HG02884 (cell line): ENCODE data around the gene CDIPT.
"Not testable (repeated sequence)": the region's sequence is repeated elsewhere in the genome, so short reads cannot be mapped to it uniquely, and the experiment has no call there.

Experiments
- ATAC-seq: cut with Tn5 transposase; IDR thresholded peaks from one replicate; pipeline ENCODE4 v1.9.1; 2021; ENCODE audit warnings: mild to moderate bottlenecking, moderate library complexity; ENCODE audit not compliant: unreplicated experiment

The CDIPT gene

DNA sequence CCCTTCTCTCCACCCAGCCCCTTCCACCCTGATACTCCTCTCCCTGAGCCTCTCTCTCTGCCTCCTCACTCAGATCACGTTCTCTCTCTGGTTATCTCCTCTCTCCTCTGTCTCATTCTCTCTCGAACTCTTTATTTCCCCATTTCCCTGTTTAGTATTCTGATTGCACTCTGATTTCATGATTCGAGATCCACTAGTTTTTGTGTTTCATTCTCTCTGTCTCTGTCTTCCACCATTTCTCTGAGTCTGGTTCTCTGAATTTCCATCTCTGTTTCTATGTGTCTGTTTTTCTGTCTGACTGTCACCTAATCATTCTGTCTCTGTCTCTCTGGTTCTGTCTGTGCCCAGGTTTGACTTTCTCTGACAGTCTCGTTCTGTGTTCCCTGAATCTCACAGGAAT, 34.3 kb upstream of the CDIPT start:
- no peak for ATAC-seq

DNA sequence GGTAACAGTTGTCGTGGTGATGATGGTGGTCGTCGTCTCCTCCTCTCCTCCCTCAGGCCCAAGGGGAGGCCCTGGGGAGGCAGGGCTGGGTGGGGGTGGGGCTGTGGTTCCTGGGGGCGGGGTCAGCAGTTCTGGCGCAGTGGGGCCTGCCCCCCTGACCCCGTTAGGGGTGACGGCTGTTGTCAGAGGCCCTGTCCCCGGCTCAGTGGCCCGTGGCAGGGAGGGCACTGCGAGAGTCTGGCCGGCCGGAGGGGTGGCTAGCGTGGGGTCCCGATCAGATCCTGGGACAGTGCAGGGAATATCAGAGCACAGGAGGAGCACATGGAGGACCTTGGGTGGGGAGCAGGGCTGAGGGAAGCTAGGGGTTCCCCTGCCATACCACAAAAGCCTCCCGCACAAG, 33.8 kb upstream of the CDIPT start:
- ATAC-seq = no peak

DNA sequence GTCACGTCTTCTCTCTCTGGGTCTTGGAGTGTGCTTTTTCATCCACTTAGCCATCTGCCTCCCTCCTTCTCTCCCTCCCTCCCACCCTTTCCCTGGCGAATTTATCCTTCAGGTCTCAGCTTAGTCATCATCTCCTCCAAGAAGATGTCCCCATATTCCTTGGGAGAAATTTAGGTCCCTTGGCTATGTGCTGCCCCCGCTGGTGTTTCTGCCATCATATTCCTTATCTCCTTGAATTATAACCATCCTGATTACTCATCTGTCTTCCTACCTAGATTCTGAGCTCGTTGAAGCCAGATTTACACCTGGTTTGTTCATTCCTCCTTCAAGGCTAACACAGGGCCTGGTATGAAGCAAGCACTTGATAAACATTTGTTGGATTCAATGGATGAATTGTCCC, 31.3 kb upstream of the CDIPT start:
- ATAC-seq = no peak

DNA sequence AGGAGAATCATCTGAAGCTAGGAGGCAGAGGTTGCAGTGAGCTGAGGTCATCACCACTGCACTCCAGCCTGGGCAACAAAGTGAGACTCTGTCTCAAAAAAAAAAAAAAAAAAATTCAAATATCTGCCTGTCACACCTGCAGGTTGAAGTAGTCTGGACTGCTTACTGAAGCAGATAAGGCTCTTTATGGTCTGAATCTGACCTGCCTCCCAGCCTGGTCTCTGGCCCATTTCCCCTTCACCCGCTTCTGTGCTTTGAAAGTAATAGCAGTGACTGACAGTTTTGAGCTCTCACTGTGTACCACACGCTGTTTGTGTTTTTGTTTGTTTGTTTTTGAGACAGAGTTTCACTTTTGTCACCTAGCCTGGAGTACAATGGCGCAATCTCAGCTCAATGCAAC, 30.5 kb upstream of the CDIPT start:
- ATAC-seq = no peak

DNA sequence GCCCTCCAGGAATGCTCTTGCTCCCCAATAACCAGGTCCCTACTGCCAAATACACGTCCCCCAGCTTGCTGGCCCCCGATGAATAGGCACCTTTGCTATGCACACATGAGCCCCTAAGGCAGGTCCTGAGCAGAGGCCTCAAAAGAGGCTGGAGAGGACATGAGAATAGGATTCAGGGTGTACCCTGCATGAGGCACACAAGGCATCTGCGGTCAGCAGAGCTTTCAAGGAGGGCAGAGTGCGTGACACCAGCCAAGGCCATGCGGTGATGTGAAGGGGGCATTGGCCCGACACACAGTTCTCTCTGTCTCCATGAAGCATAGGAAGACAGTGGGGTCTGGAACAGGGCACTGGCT, 29.4 kb upstream of the CDIPT start:
- ATAC-seq = no peak

DNA sequence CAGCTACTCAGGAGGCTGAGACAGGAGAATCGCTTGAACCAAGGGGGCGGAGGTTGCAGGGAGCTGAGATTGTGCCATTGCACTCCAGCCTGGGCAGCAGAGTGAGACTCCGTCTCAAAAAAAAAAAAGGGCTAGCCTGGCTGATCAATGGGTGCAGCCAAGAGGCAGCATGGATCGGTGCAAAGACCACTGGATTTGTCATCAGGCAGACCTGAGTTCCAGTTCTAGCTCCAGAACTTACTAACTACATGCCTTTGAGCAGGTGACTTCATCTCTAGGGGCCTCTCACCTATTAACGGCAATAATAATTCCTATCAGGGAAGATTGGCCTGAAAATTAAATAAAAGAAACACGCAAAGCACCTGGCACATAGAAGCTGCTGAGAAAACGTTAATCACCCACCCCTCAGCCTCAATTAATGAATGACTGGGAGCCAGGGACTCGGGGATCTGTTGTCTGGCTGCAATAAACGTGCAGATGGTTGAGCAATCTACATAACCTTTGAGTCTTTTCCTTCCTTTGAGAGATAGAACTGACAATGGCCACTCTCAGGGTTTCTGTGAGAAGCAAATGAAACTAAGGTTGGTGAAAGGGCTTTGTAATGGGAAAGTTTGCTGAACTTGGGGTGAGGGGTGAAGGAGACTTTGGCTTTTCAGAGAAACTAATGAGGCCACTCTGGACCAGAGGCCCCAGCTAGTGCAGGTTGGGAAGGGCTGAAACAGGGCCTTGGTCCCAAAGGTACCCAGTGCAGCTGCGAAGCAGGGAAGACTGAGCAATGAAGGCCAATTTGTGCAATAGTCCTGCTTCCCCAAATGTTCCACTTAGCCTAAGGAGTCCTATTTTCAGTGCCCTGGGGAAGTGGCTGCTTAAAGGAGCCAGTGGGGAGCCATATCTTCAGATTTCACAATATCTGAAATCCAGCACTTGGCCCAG, 28.8 kb upstream of the CDIPT start:
- ATAC-seq = no peak

DNA sequence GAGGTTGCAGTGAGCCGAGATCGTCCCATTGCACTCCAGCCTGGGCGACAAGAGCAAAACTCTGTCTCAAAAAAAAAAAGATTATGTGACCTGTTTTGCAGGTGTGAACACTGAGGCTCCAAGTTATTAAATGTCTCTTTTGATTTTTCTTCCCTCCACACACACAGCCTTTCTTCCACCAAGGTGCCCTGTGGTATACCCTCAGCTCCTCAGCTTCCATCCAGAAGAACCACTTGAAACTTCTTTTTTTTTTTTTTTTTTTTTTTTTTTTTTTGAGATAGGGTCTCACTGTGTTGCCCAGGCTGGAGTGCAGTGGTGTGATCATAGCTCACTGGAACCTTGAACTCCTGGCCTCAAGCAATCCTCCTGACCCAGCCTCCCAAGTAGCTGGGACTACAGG, 26.3 kb upstream of the CDIPT start:
- not testable (repeated sequence) for ATAC-seq

DNA sequence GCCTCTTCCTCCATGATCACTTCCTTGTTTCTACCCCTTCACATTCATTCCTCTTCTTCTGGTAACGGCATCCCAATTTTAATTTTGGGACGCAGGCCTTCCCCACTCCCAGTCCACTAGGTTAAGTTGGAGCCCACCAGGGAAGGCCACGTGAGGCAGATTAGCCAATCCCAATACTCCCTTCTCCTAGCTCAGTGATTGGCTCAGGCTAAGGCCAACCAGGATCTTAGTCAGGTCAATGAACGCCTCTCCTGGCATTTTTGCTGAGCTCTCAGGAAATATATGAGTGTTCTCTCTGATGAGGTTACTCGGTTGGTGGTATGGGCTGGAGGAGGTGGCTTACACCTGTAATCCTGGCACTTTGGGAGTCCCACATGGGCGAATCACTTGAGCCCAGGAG, 21.0 kb upstream of the CDIPT start:
- ATAC-seq = no peak

DNA sequence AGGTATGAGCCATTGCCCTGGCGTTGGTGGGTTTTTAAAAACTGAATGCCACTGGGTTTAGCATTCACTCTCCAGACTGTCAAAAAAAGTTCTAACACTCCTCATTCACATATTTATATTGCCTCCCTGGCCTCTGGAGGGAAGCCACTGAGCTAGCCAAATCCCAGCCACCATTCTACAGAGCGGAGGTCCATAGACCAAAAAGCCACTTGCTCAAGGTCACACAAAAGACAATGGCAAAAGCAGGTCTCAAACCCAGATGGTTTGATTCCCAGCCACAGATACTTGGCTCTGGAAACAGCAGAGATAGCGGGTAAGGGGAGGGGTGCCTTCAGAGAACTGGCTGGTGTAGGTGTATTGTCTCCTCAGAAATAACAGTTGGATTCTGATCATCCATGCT, 18.0 kb upstream of the CDIPT start:
- no peak for ATAC-seq

DNA sequence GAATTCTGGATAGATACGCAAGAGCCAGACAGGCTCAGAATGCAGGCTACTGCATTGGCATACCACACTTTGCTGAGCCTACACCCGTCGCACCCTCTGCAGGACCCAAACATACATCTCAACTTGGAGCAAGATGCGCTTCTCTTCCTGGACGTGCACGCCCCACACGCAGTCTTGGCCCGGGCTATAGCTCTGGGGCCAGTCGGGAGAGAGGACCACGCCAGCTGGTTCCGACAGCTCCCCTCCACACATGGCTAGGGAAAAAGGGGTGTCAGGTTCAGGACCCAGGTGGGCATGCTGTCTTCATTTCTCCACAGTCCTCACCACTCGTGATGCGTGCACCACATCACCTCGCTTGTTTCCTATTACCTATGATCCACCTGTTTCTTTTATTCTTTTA, 15.1 kb upstream of the CDIPT start:
- ATAC-seq = no peak

DNA sequence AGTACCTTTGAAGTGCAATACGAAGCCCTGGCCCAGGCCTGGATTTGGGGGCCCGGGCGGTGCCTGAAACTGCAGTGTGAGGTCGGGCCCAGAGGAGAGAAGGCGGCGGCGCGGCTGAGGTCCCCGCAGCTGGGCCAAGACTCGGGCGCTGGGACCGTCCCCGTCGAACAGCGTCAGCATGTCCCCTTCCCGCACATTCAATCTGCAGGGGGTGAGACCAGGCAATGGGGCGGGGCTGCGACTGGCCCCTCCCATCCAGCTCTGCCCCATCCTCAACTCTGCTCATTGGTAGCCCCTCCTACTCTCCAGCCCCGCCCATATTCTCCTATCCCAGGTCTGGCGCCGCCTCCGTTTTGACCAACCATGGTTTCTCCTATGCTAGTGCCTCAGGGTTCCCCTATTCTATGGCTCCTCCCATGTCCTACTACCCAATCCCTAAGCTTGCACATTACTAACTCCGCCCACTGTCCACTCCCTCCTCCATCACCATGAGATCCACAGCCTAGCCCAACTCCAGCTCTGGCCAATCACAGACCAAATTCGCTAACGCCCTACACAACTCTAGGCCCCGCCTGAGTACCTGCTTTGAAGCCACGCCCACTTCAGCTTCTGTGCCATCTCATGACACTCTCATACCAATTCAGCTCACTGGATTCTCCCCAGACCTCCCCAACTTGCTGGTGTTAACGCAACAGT, 14.4 kb upstream of the CDIPT start:
- ATAC-seq = no peak

DNA sequence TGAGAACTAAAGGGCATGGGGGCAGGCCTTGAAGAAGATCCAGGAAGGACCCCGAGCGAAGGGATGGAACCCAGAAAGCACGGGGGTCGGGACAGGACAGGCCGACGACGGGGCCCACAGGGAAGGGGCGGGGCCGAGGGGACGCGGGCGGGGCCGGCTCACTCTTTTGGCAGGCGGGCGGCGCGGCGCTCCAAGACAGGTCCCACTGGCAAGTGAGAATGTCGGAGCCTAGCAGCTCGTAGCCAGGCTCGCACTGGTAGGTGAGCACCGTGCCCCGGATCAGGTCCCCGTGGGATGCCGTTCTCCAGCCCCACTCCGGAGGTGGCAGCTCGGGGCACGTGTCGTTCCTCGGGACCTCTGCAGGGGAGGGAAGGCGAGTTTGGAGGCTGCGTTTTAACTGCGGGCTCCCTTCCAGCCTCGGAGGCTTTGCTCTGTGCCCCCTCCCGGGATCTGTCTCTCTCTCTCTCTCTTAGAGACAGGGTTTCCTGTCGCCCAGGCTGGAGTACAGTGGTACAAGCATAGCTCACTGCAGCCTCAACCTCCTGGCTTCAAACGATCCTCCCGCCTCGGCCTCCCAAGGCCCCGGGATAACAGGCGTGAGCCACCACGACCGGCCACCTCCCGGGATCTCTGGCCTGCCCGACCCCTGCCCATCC, 13.7 kb upstream of the CDIPT start:
- no peak for ATAC-seq

DNA sequence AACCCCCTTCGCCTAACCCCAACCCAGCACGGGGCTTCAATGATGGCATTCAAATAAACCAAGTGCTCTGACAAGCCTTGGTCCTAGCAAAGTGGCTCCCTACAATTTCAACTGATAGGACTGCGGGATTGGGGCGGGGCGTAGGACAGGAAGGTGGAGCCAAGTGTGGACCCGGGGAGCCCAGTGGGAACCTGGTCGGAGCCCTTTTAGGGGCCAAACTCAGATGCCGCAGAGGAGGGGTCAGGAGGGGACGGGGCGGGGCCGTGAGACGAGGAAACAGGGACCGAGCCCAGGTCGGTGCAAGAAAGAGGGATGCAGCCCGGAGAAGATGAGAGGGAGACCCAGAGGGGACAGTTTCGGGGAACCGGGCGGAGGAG, 13.2 kb upstream of the CDIPT start:
- no peak for ATAC-seq

DNA sequence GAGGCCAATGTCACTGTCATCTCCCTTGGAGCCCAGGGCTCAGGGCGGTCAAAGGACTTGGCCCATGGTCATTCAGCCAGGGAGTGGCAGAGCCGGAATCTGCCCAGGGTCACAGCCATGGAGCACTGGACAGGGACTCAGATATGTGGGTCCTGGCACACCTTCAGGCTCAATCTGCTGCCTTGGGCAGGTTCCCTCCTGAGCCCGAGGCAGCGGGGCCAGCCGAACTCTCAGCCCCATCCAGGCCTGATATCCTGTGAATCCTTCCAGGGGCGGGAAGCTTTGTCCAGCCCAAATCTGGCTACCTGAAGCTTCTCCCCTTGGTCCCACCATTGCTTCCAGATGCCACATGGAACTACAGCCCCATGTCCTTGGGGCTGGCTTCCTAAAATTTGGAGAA, 12.2 kb upstream of the CDIPT start:
- no peak for ATAC-seq

DNA sequence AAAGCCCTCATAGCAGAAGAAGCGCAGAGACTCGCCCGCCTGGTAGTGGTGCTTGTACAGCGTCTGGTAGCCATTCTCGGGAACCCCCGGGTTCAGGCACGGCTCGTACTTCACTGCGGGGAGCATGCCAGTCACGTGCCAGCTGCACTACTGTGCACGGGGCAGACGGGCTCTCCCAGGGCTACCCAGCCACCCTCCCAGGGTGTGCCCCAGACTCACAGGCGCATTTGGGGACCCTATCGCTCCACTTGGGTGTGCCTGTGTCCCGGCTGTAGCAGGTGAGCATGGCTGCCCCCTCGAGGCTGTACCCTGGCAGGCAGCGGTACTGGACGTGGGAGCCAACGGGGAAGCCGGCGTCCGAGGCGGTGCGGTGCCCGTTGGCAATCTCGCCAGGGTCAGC, 10.3 kb upstream of the CDIPT start:
- no peak for ATAC-seq

DNA sequence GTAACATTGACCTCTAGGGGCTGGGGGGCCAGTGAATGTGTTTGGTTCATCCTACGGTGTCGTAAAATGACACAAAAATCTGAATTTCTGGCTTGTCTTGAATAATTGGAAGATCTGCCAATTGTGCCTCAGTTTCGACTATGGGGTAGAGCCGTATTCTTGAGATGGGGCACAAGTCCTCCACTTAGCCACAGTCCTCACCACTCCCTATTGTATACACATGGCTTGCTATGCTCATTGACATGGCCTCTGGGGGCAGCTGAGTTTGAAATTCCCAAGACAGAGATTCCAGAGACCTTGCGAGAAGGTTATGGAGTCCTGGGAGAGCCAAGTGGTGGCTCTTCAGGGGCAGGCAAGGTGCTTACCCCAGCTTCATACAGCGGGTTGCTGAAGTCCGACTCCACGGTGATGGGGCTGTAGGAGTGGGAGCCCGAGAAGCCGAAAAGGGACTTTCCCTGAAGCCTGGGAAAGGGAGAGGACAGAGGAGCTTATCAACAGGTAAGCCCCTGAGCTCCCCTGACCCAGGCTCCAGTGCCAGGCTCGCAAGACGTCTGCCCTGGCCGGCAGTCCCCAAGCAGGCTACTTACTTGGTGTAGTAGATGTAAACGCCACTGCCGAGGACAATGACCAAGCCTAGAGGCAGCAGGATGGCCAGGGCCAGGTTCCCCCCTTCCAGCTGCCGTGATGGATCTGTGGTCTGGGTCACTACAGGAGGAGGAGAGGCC, 9.0 kb upstream of the CDIPT start:
- ATAC-seq = no peak

DNA sequence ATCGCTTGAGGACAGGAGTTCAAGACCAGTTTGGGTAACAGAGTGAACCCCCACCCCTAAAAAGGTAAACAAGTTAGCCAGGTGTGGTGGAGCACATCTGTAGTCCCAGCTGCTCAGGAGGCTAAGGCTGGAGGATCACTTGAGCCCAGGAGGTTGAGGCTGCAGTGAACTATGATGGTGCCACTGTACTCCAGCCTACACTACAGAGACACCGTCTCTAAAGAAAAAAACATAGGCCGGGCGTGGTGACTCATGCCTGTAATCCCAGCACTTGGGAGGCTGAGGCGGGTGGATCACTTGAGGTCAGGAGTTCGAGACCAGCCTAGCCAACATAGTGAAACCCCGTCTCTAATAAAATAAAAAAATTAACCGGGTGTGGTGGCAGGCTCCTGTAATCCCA, 6.0 kb upstream of the CDIPT start:
- not testable (repeated sequence) for ATAC-seq

DNA sequence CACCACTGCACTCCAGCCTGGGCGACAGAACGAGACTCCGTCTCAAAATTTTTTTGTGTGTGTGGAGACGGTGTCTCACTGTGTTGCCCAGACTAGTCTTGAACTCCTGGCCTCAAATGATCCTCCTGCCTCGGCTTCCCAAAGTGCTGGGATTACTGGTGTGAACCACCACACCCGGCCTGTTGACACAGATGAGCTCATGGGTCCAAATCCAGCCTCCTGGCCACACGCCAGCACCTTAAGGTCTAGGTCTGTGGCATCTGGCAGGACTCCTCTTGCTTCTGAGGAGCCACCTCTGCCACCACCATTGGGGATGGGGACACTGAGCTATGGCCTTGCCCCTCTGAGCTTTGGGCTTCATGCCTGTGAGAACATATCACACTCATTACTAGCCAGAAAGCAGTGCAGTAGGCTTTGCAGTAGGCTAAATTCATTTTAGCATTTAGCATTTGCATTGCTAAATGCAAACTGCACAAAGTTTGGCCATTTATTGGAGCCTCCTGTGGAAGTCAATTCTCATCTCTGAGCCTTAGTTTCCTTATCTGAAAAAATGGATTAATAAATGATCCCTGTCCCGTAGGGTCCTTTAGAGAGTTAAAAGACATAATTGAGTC, 5.5 kb upstream of the CDIPT start:
- no peak for ATAC-seq

DNA sequence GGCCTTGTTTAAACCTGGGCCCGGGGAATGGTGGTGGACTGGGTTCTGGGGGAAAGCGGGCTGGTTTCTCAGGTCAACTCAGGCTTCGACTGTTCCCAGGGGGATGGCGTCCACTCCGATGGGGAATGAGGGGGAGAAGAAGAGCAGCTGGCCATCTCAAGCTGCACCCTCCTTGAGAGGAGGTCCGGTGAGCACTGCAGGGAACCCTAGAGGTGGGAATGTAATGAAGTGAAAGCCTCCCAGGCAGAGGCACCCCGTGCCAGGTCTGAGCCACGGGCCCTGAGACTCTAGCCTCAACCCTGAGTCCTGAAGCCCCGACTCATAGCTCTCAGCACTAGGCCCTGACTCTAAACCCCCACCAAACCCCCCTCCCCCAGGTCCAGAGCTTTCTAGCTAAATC, 1.2 kb upstream of the CDIPT start:
- no peak for ATAC-seq

DNA sequence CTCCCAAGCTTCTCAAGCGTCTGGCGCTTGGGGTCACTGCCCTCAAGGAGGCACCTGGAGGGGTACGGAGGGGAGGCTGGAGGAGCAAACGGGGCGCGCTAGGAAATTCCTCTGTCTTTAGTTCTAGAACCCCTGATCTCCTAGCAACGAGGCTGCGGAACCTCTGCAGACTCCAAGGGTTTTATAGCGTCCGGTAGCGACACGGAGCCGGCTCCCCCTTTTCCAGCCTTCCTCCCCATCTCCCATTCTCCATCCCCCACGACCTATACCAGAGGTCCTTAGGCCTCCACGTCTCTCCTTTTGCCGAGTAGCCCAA, 601 bp upstream of the CDIPT start:
- no peak for ATAC-seq

DNA sequence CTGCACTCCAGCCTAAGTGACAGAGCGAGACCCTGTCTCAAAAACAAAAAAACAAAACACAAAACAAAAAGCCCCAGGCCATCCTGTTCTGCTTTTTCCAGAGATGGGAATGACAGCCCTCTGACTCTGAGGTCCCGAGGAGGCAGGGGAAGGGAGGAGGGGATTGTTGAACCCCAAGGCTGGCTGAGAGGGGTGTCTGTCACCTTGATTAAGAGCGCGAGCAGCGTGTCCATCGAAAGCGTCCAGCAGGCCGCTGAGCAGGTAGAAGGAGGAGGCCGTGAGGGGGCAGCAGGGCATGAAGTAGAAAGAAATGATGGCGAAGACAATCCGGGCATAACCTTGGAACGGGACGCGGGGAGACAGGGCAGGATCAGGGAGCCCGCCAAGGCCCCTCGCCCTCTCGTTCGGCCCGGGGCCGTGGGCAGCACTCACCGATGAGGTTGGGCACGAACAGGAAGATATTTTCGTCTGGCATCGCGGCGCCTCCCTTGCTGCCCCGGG, 593 bp downstream of the CDIPT start:
- ATAC-seq = no peak
